HG02763 (cell line): ENCODE data around the gene PRKN.

ENCODE experiments used
- ATAC-seq: cut with Tn5 transposase; IDR thresholded peaks from one replicate; pipeline ENCODE4 v1.9.1; 2021; ENCODE audit warnings: mild to moderate bottlenecking, moderate library complexity; ENCODE audit not compliant: unreplicated experiment

PRKN gene

GRCh38 chr6:161647234-161647633, 1080.3 kb downstream of the PRKN start:
- no peak for ATAC-seq

- no peak for ATAC-seq
These were observed 1083.0 kb downstream of the PRKN start for GRCh38 chr6:161644521-161644920.

- ATAC-seq, result no peak
These were observed 1086.4 kb downstream of the PRKN start for GRCh38 chr6:161641175-161641574.

GRCh38 chr6:161639772-161640171, 1087.8 kb downstream of the PRKN start:
- ATAC-seq, result no peak

- ATAC-seq, result no peak
These were observed 1089.9 kb downstream of the PRKN start for GRCh38 chr6:161637658-161638057.

- no peak for ATAC-seq
These were observed 1090.6 kb downstream of the PRKN start for GRCh38 chr6:161636882-161637430.

- ATAC-seq, result no peak
These were observed 1091.6 kb downstream of the PRKN start for GRCh38 chr6:161635975-161636374.

GRCh38 chr6:161634916-161635315, 1092.7 kb downstream of the PRKN start:
- ATAC-seq, result no peak

- no peak for ATAC-seq
These were observed 1095.8 kb downstream of the PRKN start for GRCh38 chr6:161631676-161632194.

- ATAC-seq, result no peak
These were observed 1096.9 kb downstream of the PRKN start for GRCh38 chr6:161630674-161631073.

GRCh38 chr6:161626132-161626676, 1101.4 kb downstream of the PRKN start:
- no peak for ATAC-seq

GRCh38 chr6:161624111-161624510, 1103.5 kb downstream of the PRKN start:
- ATAC-seq, result no peak

- ATAC-seq, result no peak
These were observed 1104.8 kb downstream of the PRKN start for GRCh38 chr6:161622779-161623178.

- ATAC-seq, result no peak
These were observed 1108.6 kb downstream of the PRKN start for GRCh38 chr6:161618831-161619454.

- ATAC-seq, result no peak
These were observed 1113.9 kb downstream of the PRKN start for GRCh38 chr6:161613711-161614110.

- no peak for ATAC-seq
These were observed 1118.8 kb downstream of the PRKN start for GRCh38 chr6:161608771-161609170.

GRCh38 chr6:161607696-161608297, 1119.8 kb downstream of the PRKN start:
- ATAC-seq, result no peak

- no peak for ATAC-seq
These were observed 1125.2 kb downstream of the PRKN start for GRCh38 chr6:161602359-161602758.

- ATAC-seq, result no peak
These were observed 1128.7 kb downstream of the PRKN start for GRCh38 chr6:161598896-161599295.

GRCh38 chr6:161596807-161597520, 1130.6 kb downstream of the PRKN start:
- ATAC-seq, result no peak

GRCh38 chr6:161594412-161594811, 1133.2 kb downstream of the PRKN start:
- ATAC-seq, result no peak
